Memory B cell (primary cell): ENCODE results near the gene GRK6.

Source experiments
- ATAC-seq: fragments of 150-1000 bp; cut with Tn5 transposase; 2 replicates; pipeline ENCODE4 v1.10.0; 2021; ENCODE audit warnings: low read depth, mild to moderate bottlenecking, moderate library complexity
- DNase-seq, 2 donors: peaks; one replicate each; pipeline ENCODE4 v3.0.0; 2022; ENCODE audit warnings: low spot score in 2 of 2
- H3K27ac Mint-ChIP-seq: one replicate; pipeline ENCODE4 v1.8.0; 2022; ENCODE audit warnings: mild to moderate bottlenecking, moderate library complexity, mixed read lengths
- H3K27me3 Mint-ChIP-seq: one replicate; pipeline ENCODE4 v1.8.0; 2022; ENCODE audit warnings: mixed read lengths
- H3K36me3 Mint-ChIP-seq: one replicate; pipeline ENCODE4 v1.8.0; 2022; ENCODE audit warnings: mild to moderate bottlenecking, mixed read lengths
- H3K4me1 Mint-ChIP-seq: one replicate; pipeline ENCODE4 v1.8.0; 2022; ENCODE audit warnings: mixed read lengths
- H3K4me3 Mint-ChIP-seq: one replicate; pipeline ENCODE4 v1.8.0; 2022; ENCODE audit warnings: mild to moderate bottlenecking, moderate library complexity, mixed read lengths
- H3K9me3 Mint-ChIP-seq: one replicate; pipeline ENCODE4 v1.8.0; 2022; ENCODE audit warnings: mixed read lengths

Gene GRK6

DNA sequence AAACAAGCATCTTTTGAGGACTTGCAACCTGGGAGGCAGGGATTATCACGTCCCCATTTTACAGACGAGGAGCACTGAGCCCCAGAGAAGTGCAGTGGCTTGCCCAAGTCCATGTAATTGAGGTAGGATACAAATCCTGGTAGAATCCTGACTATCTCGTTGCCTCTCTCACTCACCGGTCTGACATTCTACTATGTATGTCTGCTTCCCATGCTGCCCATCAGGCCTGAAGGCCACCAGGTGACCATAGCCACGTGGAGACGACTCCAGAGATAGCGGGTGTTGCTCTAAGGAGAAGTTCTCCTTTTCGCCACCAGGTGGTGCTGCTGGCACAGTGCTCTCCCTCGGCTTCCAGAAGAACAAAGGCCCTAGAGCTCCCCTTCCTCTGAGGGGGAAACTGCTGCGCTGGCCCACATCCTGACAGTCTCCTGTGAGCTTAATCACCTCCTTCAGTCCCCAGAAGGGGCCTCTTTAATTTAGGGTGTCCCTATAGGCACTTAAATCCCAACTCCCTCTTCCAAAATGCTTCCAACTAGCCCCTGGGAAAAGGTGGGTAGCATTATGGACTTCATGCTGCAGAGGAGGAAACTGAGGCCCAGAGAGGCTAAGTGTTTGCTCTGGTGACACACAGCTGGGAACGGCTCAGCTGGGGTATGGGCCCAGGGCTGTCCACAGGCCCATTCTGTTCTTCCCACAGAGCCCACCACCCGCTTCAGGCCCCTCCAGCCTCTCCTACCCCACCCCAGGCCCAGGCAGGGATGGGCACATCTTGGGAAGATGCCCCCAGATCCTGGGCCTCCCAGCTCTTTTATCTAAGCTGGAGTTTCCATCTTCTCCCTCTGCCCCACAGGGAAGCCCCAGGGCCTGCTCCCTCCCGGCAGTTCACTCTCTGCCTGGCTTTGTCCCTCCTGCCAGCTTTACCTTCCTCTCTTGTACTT, 35.8 kb upstream of the GRK6 start:
- Mint-ChIP-seq H3K9me3 (no peaks in the 10 kb centered on the region), H3K27me3 (peaks cover 2% of the 10 kb centered on the region), H3K4me1 (peaks cover 32% of the 10 kb centered on the region), H3K36me3 (no peaks in the 10 kb centered on the region), H3K4me3 (peak overlapping the region; percentile 39), H3K27ac (peak overlapping the region; percentile 56)
- ATAC-seq (peak; percentile 80), DNase-seq (peak; percentile 86 to 89)

- DNase-seq = no peak
- Mint-ChIP-seq H3K4me3 (no peak overlapping the region), H3K27ac (peak overlapping the region; percentile 1)
Measured at GRCh38 chr5:177392765-177393164, 33.7 kb upstream of the GRK6 start.

DNA sequence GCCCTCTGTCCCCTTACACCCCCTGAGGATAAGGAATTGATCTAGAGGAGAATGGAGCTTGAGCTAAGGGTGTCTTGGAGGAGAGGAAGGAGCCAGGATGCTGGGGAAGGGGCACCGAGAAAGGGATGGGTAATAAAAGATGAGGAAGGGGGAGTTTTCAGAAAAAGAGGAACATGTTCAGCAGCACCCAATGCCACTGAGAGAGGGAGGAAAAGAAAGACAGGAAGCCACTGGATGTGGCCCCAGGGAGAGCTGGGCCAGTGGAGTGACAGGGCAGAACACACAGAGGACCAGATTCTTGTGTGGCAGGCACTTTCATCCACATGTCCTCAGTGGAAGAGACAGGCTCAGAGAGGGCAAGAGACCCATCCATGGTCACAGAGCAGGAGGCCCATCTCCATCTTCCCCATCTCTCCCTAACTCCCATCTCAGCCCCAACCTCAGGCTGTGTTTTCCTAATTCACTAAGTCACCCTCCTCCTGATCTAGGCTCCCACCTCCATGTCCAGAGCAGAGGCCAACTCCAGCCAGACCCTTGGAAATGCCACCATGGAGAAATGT, 33.2 kb upstream of the GRK6 start:
- DNase-seq = no peak
- Mint-ChIP-seq H3K27ac (peak overlapping the region; percentile 1), H3K4me1 (peaks cover 25% of the 10 kb centered on the region), H3K4me3 (no peak overlapping the region), H3K27me3 (peaks cover 4% of the 10 kb centered on the region), H3K36me3 (no peaks in the 10 kb centered on the region), H3K9me3 (no peaks in the 10 kb centered on the region)
- no peak for ATAC-seq

More at GRCh38 chr5:177392765-177393164, 33.7 kb upstream of the GRK6 start:
- Mint-ChIP-seq H3K27me3 (peaks cover 4% of the 10 kb centered on the region), H3K36me3 (no peaks in the 10 kb centered on the region), H3K4me1 (peaks cover 28% of the 10 kb centered on the region), H3K9me3 (no peaks in the 10 kb centered on the region)
- no peak for ATAC-seq

- Mint-ChIP-seq H3K27ac (no peak overlapping the region), H3K36me3 (no peaks in the 10 kb centered on the region), H3K27me3 (peaks cover 4% of the 10 kb centered on the region), H3K9me3 (no peaks in the 10 kb centered on the region), H3K4me1 (peaks cover 18% of the 10 kb centered on the region), H3K4me3 (no peak overlapping the region)
- ATAC-seq (no peak), DNase-seq (no peak)
Measured at GRCh38 chr5:177393990-177394389, 32.5 kb upstream of the GRK6 start.

DNA sequence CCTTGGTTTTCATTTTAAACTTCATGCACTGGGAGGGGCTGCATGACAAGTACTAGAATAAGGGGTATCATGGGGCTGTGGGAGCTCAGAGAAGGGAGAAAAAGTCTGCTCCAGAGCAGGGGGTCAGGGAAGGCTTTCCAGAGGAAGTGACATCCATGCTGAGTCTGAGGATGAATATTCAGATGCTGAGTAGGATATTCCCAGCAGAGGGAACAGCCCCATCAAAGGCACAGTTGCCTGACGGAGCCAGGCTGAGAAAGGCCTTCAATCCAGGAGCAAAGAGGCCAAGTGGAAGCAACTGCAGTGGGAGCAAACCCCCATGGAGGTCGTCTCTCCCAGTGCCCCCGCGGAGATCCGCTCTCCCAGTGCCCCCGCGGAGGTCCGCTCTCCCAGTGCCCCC, 30.4 kb upstream of the GRK6 start:
- Mint-ChIP-seq H3K4me1 (peaks cover 4% of the 10 kb centered on the region), H3K27me3 (peaks cover 4% of the 10 kb centered on the region), H3K9me3 (no peaks in the 10 kb centered on the region), H3K27ac (no peak overlapping the region), H3K36me3 (no peaks in the 10 kb centered on the region), H3K4me3 (no peak overlapping the region)
- no peak for ATAC-seq
- no peak for DNase-seq

- Mint-ChIP-seq H3K4me3 (no peak overlapping the region), H3K4me1 (peaks cover 4% of the 10 kb centered on the region), H3K27ac (no peak overlapping the region), H3K27me3 (peaks cover 4% of the 10 kb centered on the region), H3K36me3 (no peaks in the 10 kb centered on the region), H3K9me3 (no peaks in the 10 kb centered on the region)
- no peak for ATAC-seq
- no peak for DNase-seq
Measured at GRCh38 chr5:177396807-177397206, 29.7 kb upstream of the GRK6 start.

- H3K4me3 Mint-ChIP-seq = no peak overlapping the region
- H3K4me1 Mint-ChIP-seq = peaks cover 5% of the 10 kb centered on the region
- DNase-seq = no peak
- peaks cover 4% of the 10 kb centered on the region for H3K27me3 Mint-ChIP-seq
- ATAC-seq = no peak
- H3K27ac Mint-ChIP-seq = no peak overlapping the region
- H3K9me3 Mint-ChIP-seq = no peaks in the 10 kb centered on the region
- no peaks in the 10 kb centered on the region for H3K36me3 Mint-ChIP-seq
Measured at GRCh38 chr5:177397875-177398390, 28.5 kb upstream of the GRK6 start.

GRCh38 chr5:177399997-177400868, 26.2 kb upstream of the GRK6 start, which contains the start of gene PFN3:
Gene PFN3 (minus strand): TSS chr5:177400661. CDS start chr5:177400576, 85 bp downstream.
- Mint-ChIP-seq H3K4me3 (no peak within 1 kb of the TSS), H3K36me3 (no peaks in the 10 kb centered on the region), H3K9me3 (no peaks in the 10 kb centered on the region), H3K4me1 (peaks cover 16% of the 10 kb centered on the region), H3K27ac (no peak within 1 kb of the TSS), H3K27me3 (peaks cover 2% of the 10 kb centered on the region)
- no peak for DNase-seq
- ATAC-seq = no peak

GRCh38 chr5:177402271-177403043, 24.0 kb upstream of the GRK6 start:
- ATAC-seq = no peak
- Mint-ChIP-seq H3K9me3 (no peaks in the 10 kb centered on the region), H3K36me3 (no peaks in the 10 kb centered on the region), H3K27ac (no peak overlapping the region), H3K4me3 (peak overlapping the region; percentile 81), H3K4me1 (peaks cover 25% of the 10 kb centered on the region), H3K27me3 (peaks cover 2% of the 10 kb centered on the region)
- DNase-seq = no peak

DNA sequence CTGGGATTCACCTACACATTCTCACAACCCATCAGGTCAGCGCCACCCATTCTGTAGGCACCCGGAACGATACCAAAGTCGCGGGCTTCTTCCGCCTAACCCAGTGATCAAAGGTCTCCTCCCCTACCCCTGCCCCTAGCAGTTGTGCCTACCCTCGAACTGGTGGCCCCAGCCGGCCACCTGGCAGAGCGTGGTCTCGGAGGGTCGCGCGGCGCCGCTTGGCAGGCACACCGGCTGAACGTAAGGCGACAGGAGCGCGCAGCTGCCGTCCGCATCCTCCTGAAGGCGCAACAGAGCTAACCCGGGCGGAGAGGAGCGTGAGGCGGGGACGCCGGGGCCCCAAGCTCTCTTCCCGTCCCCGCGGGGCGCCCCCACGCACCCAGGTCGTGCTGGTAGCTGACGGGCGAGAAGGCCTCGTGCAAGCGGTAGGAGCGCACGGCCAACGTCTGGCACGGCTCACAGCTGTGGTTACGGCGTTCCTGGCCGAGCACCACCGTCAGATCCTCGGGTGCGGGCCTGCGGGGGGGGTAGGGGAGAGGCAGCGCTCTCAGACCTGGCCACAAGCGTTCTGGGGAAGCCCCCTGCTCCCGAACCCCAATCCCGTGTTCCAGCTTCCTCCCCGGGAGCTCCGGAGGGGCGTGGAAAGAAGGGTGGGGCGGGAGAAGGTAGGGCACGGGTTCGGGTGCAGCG, 23.2 kb upstream of the GRK6 start:
- peak; percentile 19 for ATAC-seq
- Mint-ChIP-seq H3K4me1 (peaks cover 25% of the 10 kb centered on the region), H3K27me3 (no peaks in the 10 kb centered on the region), H3K9me3 (no peaks in the 10 kb centered on the region), H3K4me3 (peak overlapping the region; percentile 81), H3K36me3 (no peaks in the 10 kb centered on the region), H3K27ac (no peak overlapping the region)
- DNase-seq = peak; percentile 34 to 62

DNA sequence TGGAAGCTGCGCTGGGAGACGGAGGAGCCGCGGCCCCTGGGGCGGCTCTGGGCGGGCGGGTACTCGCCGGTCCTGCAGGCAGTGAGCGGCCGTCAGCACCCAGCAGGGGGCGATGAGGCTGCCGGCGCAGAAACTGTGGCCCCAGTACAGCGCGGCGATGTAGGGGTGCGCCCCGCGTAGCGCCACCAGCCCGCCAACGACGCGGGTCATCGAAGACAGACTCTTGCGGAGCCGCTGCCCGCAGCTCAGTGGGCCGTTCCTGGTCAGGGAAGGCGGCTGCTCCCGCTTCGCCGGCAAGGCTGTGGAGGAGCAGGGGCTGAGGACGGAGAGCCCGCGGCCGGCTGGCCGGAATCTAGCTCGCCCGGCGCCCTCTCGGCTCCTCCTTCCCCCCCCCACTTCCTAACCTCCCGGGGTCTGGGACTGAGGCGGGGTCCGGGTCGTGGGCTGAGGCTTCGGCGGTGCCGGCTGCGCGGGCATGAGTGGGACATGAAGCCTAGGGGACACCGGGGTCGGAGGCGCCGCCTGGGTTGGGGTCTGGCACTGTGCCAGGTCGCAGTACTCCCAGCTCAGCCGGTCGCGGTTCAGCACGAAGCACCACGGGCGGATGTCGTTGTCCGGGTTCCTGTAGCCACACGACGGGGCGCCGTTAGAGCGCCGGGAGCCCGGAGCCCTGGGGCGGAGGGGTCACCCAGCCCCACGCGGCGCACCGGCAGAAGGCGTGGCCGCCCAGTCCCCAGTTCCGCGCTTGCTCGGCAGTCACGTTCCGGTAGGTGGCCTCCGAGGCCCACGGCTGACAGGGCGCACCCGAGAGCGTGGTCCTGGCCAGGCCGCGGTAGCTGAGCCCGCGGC, 22.5 kb upstream of the GRK6 start:
- ATAC-seq (peak; percentile 77), DNase-seq (peak; percentile 85 to 87)
- H3K9me3 Mint-ChIP-seq = no peaks in the 10 kb centered on the region
- no peaks in the 10 kb centered on the region for H3K36me3 Mint-ChIP-seq
- H3K4me3 Mint-ChIP-seq = peak overlapping the region; percentile 81
- no peak overlapping the region for H3K27ac Mint-ChIP-seq
- peaks cover 25% of the 10 kb centered on the region for H3K4me1 Mint-ChIP-seq
- H3K27me3 Mint-ChIP-seq = no peaks in the 10 kb centered on the region

DNA sequence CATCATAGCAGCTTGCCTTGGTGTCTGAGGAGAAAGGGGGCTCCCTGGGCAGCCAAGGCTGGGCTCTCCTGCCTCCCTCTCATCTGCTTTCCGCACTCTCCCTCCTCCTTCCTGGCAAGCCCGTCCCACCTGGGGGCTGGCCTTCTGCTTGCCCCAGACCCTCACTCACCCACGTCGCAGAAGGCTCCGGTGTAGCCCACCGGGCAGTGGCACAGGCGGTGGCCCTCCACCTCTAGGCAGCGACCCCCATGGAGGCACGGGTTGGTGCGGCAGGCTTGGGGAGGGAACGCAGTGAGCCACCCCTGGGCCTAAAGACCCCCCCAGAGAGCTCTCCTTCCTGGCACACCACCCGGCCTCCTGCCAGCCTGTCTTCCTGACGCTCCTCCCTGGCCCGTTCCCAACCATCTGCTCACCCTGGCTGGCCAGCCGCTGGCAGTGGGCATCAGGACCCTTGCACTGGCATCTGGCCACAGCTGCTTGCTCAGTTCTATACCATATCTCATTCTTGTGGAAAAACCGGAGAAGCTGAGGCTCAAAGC, 21.8 kb upstream of the GRK6 start:
- no peaks in the 10 kb centered on the region for H3K36me3 Mint-ChIP-seq
- H3K4me3 Mint-ChIP-seq = peak overlapping the region; percentile 62
- peaks cover 25% of the 10 kb centered on the region for H3K4me1 Mint-ChIP-seq
- H3K27ac Mint-ChIP-seq = peak overlapping the region; percentile 75
- ATAC-seq (no peak), DNase-seq (no peak)
- no peaks in the 10 kb centered on the region for H3K27me3 Mint-ChIP-seq
- no peaks in the 10 kb centered on the region for H3K9me3 Mint-ChIP-seq
